ENCODE data around the gene CITED4. TPM values are rescaled to one million over a fixed set of nuclear protein-coding genes. Genes with fewer than 3 reads are reported as not detected.

CITED4 gene
- total RNA-seq, 3 donors from 2014 or later = 12.2 to 136 (median 26.9) TPM

- H3K4me3 ChIP-seq = no peak overlapping the region
- DNase-seq (ENCODE audit: low spot score in 2 of 2) = no peak
- peaks cover 0 to 11% of the 10 kb centered on the region in 2 donors for H3K9me3 ChIP-seq
- intact Hi-C loops (cut with DNase I; ENCODE audit: low total_unique reads) = loop anchor here (5.0 kb wide), 1 partner anchor 938 kb away; no protein-coding TSS in a partner anchor
- H3K36me3 ChIP-seq = no peaks in the 10 kb centered on the region
- no peaks in the 10 kb centered on the region for H3K4me1 ChIP-seq
- H3K27me3 ChIP-seq = no peaks in the 10 kb centered on the region
- TF ChIP-seq POLR2A (IDR thresholded peaks at IDR 0.05) (no peak), POLR2AphosphoS5 (IDR thresholded peaks at IDR 0.05) (no peak), CTCF (IDR thresholded peaks at IDR 0.05) (no peak)
- no peak overlapping the region for H3K27ac ChIP-seq
Observed at GRCh38 chr1:40873863-40874472, 11.8 kb upstream of the CITED4 start.

GRCh38 chr1:40872276-40872675 is 10.1 kb upstream of the CITED4 start:
- Histone ChIP-seq H3K27me3 (no peaks in the 10 kb centered on the region), H3K4me3 (no peak overlapping the region), H3K27ac (no peak overlapping the region), H3K36me3 (no peaks in the 10 kb centered on the region), H3K9me3 (peaks cover 0 to 11% of the 10 kb centered on the region in 2 donors), H3K4me1 (no peaks in the 10 kb centered on the region)
- no peak for DNase-seq (ENCODE audit: low spot score in 2 of 2)
- intact Hi-C loops (cut with DNase I; ENCODE audit: low total_unique reads) = loop anchor here (5.0 kb wide), 1 partner anchor 940 kb away; no protein-coding TSS in a partner anchor
- TF ChIP-seq POLR2AphosphoS5 (IDR thresholded peaks at IDR 0.05) = no peak
- TF ChIP-seq CTCF (IDR thresholded peaks at IDR 0.05) = no peak
- TF ChIP-seq POLR2A (IDR thresholded peaks at IDR 0.05) = no peak

DNA sequence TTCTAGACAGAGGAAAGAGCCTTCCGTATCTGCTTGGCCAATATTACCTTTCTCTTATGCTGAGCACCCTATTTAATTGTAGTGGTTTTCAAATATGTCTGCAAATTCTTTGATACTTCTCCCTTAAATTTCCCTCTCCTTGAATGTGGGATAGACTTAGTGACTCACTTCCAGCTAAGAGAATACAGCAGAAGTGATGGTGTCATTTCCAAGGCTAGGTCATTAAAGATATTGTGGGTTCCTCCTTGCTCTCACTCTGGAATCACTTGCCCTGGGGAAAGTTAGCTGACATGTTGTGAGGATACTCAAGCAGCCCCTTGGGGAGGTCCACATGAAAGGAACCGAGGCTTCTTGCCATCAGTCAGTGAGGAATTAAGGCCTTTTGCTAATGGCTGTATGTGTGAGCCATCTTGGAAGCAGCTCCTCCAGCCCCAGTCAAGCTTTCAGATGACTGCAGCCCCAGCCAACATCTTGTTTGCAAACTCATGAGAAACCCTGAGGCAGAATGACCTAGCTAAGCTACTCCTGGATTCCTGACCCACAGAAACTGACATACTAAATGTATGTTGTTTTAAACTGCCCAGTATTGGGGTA is 8.1 kb upstream of the CITED4 start:
- Histone ChIP-seq H3K4me1 (no peaks in the 10 kb centered on the region), H3K27ac (no peak overlapping the region), H3K36me3 (no peaks in the 10 kb centered on the region), H3K4me3 (no peak overlapping the region), H3K27me3 (no peaks in the 10 kb centered on the region), H3K9me3 (no peaks in the 10 kb centered on the region)
- intact Hi-C loops (cut with DNase I; ENCODE audit: low total_unique reads) = loop anchor here (5.0 kb wide), 1 partner anchor 942 kb away; no protein-coding TSS in a partner anchor
- DNase-seq (ENCODE audit: low spot score in 2 of 2) = no peak
- TF ChIP-seq POLR2AphosphoS5 (IDR thresholded peaks at IDR 0.05) = no peak
- TF ChIP-seq POLR2A (IDR thresholded peaks at IDR 0.05) = no peak
- no peak for TF ChIP-seq CTCF (IDR thresholded peaks at IDR 0.05)

- no peak for DNase-seq (ENCODE audit: low spot score in 2 of 2)
- no peak overlapping the region for H3K4me3 ChIP-seq
- no peaks in the 10 kb centered on the region for H3K36me3 ChIP-seq
- no peaks in the 10 kb centered on the region for H3K27me3 ChIP-seq
- no peaks in the 10 kb centered on the region for H3K9me3 ChIP-seq
- TF ChIP-seq POLR2AphosphoS5 (IDR thresholded peaks at IDR 0.05) = peak in 1 of 3 donors; percentile 71
- peak in 1 of 3 donors; percentile 12 for TF ChIP-seq CTCF (IDR thresholded peaks at IDR 0.05)
- TF ChIP-seq POLR2A (IDR thresholded peaks at IDR 0.05) = no peak
- intact Hi-C loops (cut with DNase I; ENCODE audit: low total_unique reads) = no loop called here
- H3K4me1 ChIP-seq = no peaks in the 10 kb centered on the region
- H3K27ac ChIP-seq = peak overlapping the region in 1 of 2 donors; percentile 17
Observed at GRCh38 chr1:40868051-40868723, 6.0 kb upstream of the CITED4 start.

Measured in breast epithelium (tissue), 4 donors.